Muscle layer of duodenum (tissue), 2 donors: Measurements from ENCODE around the gene OSBP.
A peak's percentile ranks its signal among the peaks of the same experiment; 100 is the strongest.
"Not testable (repeated sequence)": the region's sequence is repeated elsewhere in the genome, so short reads cannot be mapped to it uniquely, and the experiment has no call there.

Experiments
- H3K27ac ChIP-seq: one replicate; pipeline ENCODE4 v1.7.0; 2013; ENCODE audit warnings: mild to moderate bottlenecking, low read length
- H3K27me3 ChIP-seq: one replicate; pipeline ENCODE4 v1.7.0; 2013; ENCODE audit warnings: low read depth, mild to moderate bottlenecking, control low read depth, low read length
- H3K36me3 ChIP-seq, 2 donors: one replicate each; pipeline ENCODE4 v1.7.0; 2013; ENCODE audit warnings: low read length in 2 of 2, control low read depth in 1 of 2, mild to moderate bottlenecking in 1 of 2; ENCODE audit not compliant: insufficient read depth in 2 of 2, control insufficient read depth in 1 of 2
- H3K4me1 ChIP-seq, 2 donors: one replicate each; pipeline ENCODE4 v1.7.0; 2013; ENCODE audit warnings: low read length in 2 of 2, mild to moderate bottlenecking in 2 of 2, control low read depth in 1 of 2, moderate library complexity in 1 of 2; ENCODE audit not compliant: insufficient read depth in 2 of 2, control insufficient read depth in 1 of 2
- H3K4me3 ChIP-seq, 2 donors: one replicate each; pipeline ENCODE4 v1.7.0; 2013; ENCODE audit warnings: low read length in 2 of 2, low read depth in 1 of 2, mild to moderate bottlenecking in 1 of 2
- H3K9me3 ChIP-seq, 2 donors: one replicate each; pipeline ENCODE4 v1.7.0; 2013; ENCODE audit warnings: low read length in 2 of 2, control low read depth in 1 of 2, mild to moderate bottlenecking in 1 of 2; ENCODE audit not compliant: control insufficient read depth in 1 of 2
- donor health status: healthy.

The OSBP gene

GRCh38 chr11:59626969-59627368 is 11.4 kb upstream of the OSBP start:
- H3K27me3 ChIP-seq, H3K27ac ChIP-seq, H3K4me3 ChIP-seq, H3K36me3 ChIP-seq, H3K9me3 ChIP-seq, H3K4me1 ChIP-seq: not testable (repeated sequence)

GRCh38 chr11:59625703-59626102 is 10.1 kb upstream of the OSBP start:
- H3K9me3 ChIP-seq: no peaks in the 10 kb centered on the region
- no peaks in the 10 kb centered on the region for H3K4me1 ChIP-seq
- H3K27ac ChIP-seq: no peak overlapping the region
- peaks cover 0 to 3% of the 10 kb centered on the region in 2 donors for H3K36me3 ChIP-seq
- H3K27me3 ChIP-seq: no peaks in the 10 kb centered on the region
- no peak overlapping the region for H3K4me3 ChIP-seq

GRCh38 chr11:59617876-59618275 is 2.3 kb upstream of the OSBP start:
- peaks cover 13 to 21% of the 10 kb centered on the region in 2 donors for H3K4me1 ChIP-seq
- no peaks in the 10 kb centered on the region for H3K9me3 ChIP-seq
- H3K27me3 ChIP-seq: no peaks in the 10 kb centered on the region
- H3K36me3 ChIP-seq: no peaks in the 10 kb centered on the region
- no peak overlapping the region for H3K4me3 ChIP-seq
- H3K27ac ChIP-seq: no peak overlapping the region

GRCh38 chr11:59616396-59616982 is 915 bp upstream of the OSBP start:
- Histone ChIP-seq H3K4me1 (peaks cover 25 to 35% of the 10 kb centered on the region in 2 donors), H3K27ac (peak overlapping the region; percentile 99), H3K27me3 (no peaks in the 10 kb centered on the region), H3K4me3 (peak overlapping the region; percentile 60 to 83), H3K9me3 (no peaks in the 10 kb centered on the region), H3K36me3 (no peaks in the 10 kb centered on the region)

GRCh38 chr11:59615120-59615636 is 396 bp downstream of the OSBP start:
- H3K4me1 ChIP-seq: peaks cover 31 to 40% of the 10 kb centered on the region in 2 donors
- no peaks in the 10 kb centered on the region for H3K9me3 ChIP-seq
- H3K4me3 ChIP-seq: peak overlapping the region; percentile 91 to 96
- H3K27me3 ChIP-seq: no peaks in the 10 kb centered on the region
- peak overlapping the region; percentile 78 for H3K27ac ChIP-seq
- peaks cover 1 to 3% of the 10 kb centered on the region in 2 donors for H3K36me3 ChIP-seq

GRCh38 chr11:59614277-59615119 is 1.1 kb downstream of the OSBP start:
- peak overlapping the region; percentile 78 for H3K27ac ChIP-seq

GRCh38 chr11:59611570-59612565 is 3.7 kb downstream of the OSBP start:
- Histone ChIP-seq H3K4me1 (peaks cover 31 to 40% of the 10 kb centered on the region in 2 donors), H3K36me3 (peaks cover 29 to 36% of the 10 kb centered on the region in 2 donors), H3K27me3 (no peaks in the 10 kb centered on the region), H3K4me3 (peak overlapping the region in 1 of 2 donors; percentile 5), H3K27ac (peak overlapping the region; percentile 59), H3K9me3 (no peaks in the 10 kb centered on the region)

More at GRCh38 chr11:59614277-59615119, 1.1 kb downstream of the OSBP start:
- peak overlapping the region; percentile 91 to 96 for H3K4me3 ChIP-seq
- peaks cover 31 to 40% of the 10 kb centered on the region in 2 donors for H3K4me1 ChIP-seq
- peaks cover 6 to 9% of the 10 kb centered on the region in 2 donors for H3K36me3 ChIP-seq
- H3K27me3 ChIP-seq: no peaks in the 10 kb centered on the region
- H3K9me3 ChIP-seq: no peaks in the 10 kb centered on the region

GRCh38 chr11:59610289-59610688 is 5.3 kb downstream of the OSBP start:
- Histone ChIP-seq H3K27me3 (no peaks in the 10 kb centered on the region), H3K27ac (no peak overlapping the region), H3K4me3 (no peak overlapping the region), H3K9me3 (no peaks in the 10 kb centered on the region), H3K4me1 (peaks cover 31 to 40% of the 10 kb centered on the region in 2 donors), H3K36me3 (peaks cover 44 to 51% of the 10 kb centered on the region in 2 donors)

- no peaks in the 10 kb centered on the region for H3K9me3 ChIP-seq
- no peak overlapping the region for H3K4me3 ChIP-seq
- peaks cover 17 to 19% of the 10 kb centered on the region in 2 donors for H3K4me1 ChIP-seq
- H3K27me3 ChIP-seq: no peaks in the 10 kb centered on the region
- H3K36me3 ChIP-seq: peaks cover 46 to 51% of the 10 kb centered on the region in 2 donors
- H3K27ac ChIP-seq: no peak overlapping the region
These were observed 7.7 kb downstream of the OSBP start for GRCh38 chr11:59607703-59608454.

- Histone ChIP-seq H3K27ac (no peak overlapping the region), H3K9me3 (no peaks in the 10 kb centered on the region), H3K36me3 (peaks cover 60 to 70% of the 10 kb centered on the region in 2 donors), H3K4me1 (no peaks in the 10 kb centered on the region), H3K27me3 (no peaks in the 10 kb centered on the region), H3K4me3 (no peak overlapping the region)
These were observed 13.1 kb downstream of the OSBP start for GRCh38 chr11:59602432-59602831.
